Uterus (tissue), 2 donors: ENCODE results near the gene PNISR.

Experiments
- CTCF ChIP-seq, 4 experiments: fragments of 200-600 bp in 2 of 4; fragments of 450-650 bp in 2 of 4; sonication (generic) in 2 of 4; IDR thresholded peaks; one replicate each; pipeline ENCODE4 v1.5.1; 2016 to 2019; ENCODE audit warnings: antibody characterized with exemption in 4 of 4, mild to moderate bottlenecking in 2 of 4, moderate library complexity in 1 of 4
- POLR2A ChIP-seq, 2 donors: fragments of 450-650 bp; IDR thresholded peaks; one replicate each; pipeline ENCODE4 v1.6.1; 2016; ENCODE audit warnings: antibody characterized with exemption in 2 of 2, mild to moderate bottlenecking in 1 of 2, moderate library complexity in 1 of 2

GRCh38 chr6:99348288-99349170, 76.6 kb downstream of the PNISR start:
- no peak for TF ChIP-seq POLR2A (IDR thresholded peaks at IDR 0.05)
- no peak for TF ChIP-seq CTCF (IDR thresholded peaks at IDR 0.05)
